GM23338 (cell line): ENCODE data around the gene VOPP1. TPM values are rescaled to one million over a fixed set of nuclear protein-coding genes. Genes with fewer than 3 reads are reported as not detected.

Experiments used
- ATAC-seq: fragments of 200-7000 bp; cut with Tn5 transposase; 3 replicates; pipeline ENCODE4 v1.9.1; 2020
- DNase-seq: peaks from one replicate; pipeline ENCODE4 v3.0.0-alpha.2; 2015; ENCODE audit warnings: low spot score
- H2AFZ ChIP-seq: fragments of 200-600 bp; sonication (generic); 2 replicates; pipeline ENCODE4 v1.8.0; 2016; ENCODE audit warnings: antibody characterized with exemption, mild to moderate bottlenecking, moderate library complexity
- H3F3A ChIP-seq: fragments of 200-600 bp; sonication (generic); replicated peaks from 2 replicates; pipeline ENCODE4 v1.8.0; 2017; ENCODE audit warnings: antibody characterized with exemption, mixed run types, low read depth
- H3K27ac ChIP-seq: fragments of 200-600 bp; sonication (generic); 2 replicates; pipeline ENCODE4 v1.6.1; 2016; ENCODE audit warnings: low read depth
- H3K27me3 ChIP-seq: fragments of 200-600 bp; sonication (generic); 2 replicates; pipeline ENCODE4 v1.8.0; 2016; ENCODE audit warnings: mild to moderate bottlenecking, mixed run types, moderate library complexity; ENCODE audit not compliant: insufficient read depth
- H3K36me3 ChIP-seq: fragments of 200-600 bp; sonication (generic); 2 replicates; pipeline ENCODE4 v1.8.0; 2016; ENCODE audit warnings: mild to moderate bottlenecking; ENCODE audit not compliant: insufficient read depth
- H3K4me1 ChIP-seq: fragments of 200-600 bp; sonication (generic); 2 replicates; pipeline ENCODE4 v1.8.0; 2016; ENCODE audit warnings: mild to moderate bottlenecking, moderate library complexity; ENCODE audit not compliant: insufficient read depth
- H3K4me2 ChIP-seq: fragments of 200-600 bp; sonication (generic); 2 replicates; pipeline ENCODE4 v1.7.1; 2017; ENCODE audit warnings: mixed run types
- H3K4me3 ChIP-seq: fragments of 200-600 bp; sonication (generic); 2 replicates; pipeline ENCODE4 v1.6.1; 2016; ENCODE audit warnings: mixed run types
- H3K79me2 ChIP-seq: fragments of 200-600 bp; sonication (generic); replicated peaks from 2 replicates; pipeline ENCODE4 v1.8.0; 2017; ENCODE audit warnings: mild to moderate bottlenecking; ENCODE audit not compliant: insufficient read depth
- H3K9me2 ChIP-seq: fragments of 200-600 bp; sonication (generic); 2 replicates; pipeline ENCODE4 v1.8.0; 2017; ENCODE audit not compliant: insufficient read depth
- H4K20me1 ChIP-seq: fragments of 200-600 bp; sonication (generic); replicated peaks from 2 replicates; pipeline ENCODE4 v1.8.0; 2017; ENCODE audit warnings: mild to moderate bottlenecking; ENCODE audit not compliant: insufficient read depth
- H3K27ac Mint-ChIP-seq: 2 replicates; pipeline ENCODE4 v1.8.0; 2020; ENCODE audit warnings: inconsistent platforms, mild to moderate bottlenecking, moderate library complexity, mixed read lengths
- H3K27me3 Mint-ChIP-seq: 3 replicates; pipeline ENCODE4 v1.8.0; 2022; ENCODE audit warnings: low read depth, mild to moderate bottlenecking, moderate library complexity, mixed read lengths, inconsistent platforms; ENCODE audit not compliant: insufficient read depth, poor library complexity
- H3K36me3 Mint-ChIP-seq: 3 replicates; pipeline ENCODE4 v1.8.0; 2021; ENCODE audit warnings: low read depth, mild to moderate bottlenecking, inconsistent platforms, moderate library complexity, mixed read lengths
- H3K4me1 Mint-ChIP-seq: 3 replicates; pipeline ENCODE4 v1.8.0; 2020; ENCODE audit warnings: mild to moderate bottlenecking, inconsistent platforms, mixed read lengths
- H3K4me3 Mint-ChIP-seq: 3 replicates; pipeline ENCODE4 v1.8.0; 2021; ENCODE audit warnings: moderate library complexity, mild to moderate bottlenecking, inconsistent platforms, mixed read lengths
- H3K9me3 Mint-ChIP-seq: 3 replicates; pipeline ENCODE4 v1.8.0; 2020; ENCODE audit warnings: moderate library complexity, mild to moderate bottlenecking, inconsistent platforms, mixed read lengths
- CREB1 ChIP-seq: fragments of 250-450 bp; sonication (Bioruptor Pico); IDR thresholded peaks from 2 replicates; pipeline ENCODE4 v1.5.0; 2020; ENCODE audit warnings: low read depth, mild to moderate bottlenecking, moderate library complexity
- EZH2phosphoT487 ChIP-seq: fragments of 200-600 bp; sonication (generic); IDR thresholded peaks from one replicate; pipeline ENCODE4 v1.8.1; 2018; ENCODE audit warnings: antibody characterized with exemption; ENCODE audit not compliant: unreplicated experiment
- POLR2AphosphoS5 ChIP-seq: IDR thresholded peaks from 2 replicates; pipeline ENCODE4 v1.6.1; 2016; ENCODE audit warnings: antibody characterized with exemption, low read depth
- REST ChIP-seq: IDR thresholded peaks from one replicate; pipeline ENCODE4 v1.6.1; 2018; ENCODE audit warnings: antibody characterized with exemption; ENCODE audit not compliant: unreplicated experiment
- ZNF114 ChIP-seq: fragments of 250-450 bp; sonication (Bioruptor Pico); IDR thresholded peaks from 2 replicates; pipeline ENCODE4 v1.5.0; 2020; ENCODE audit warnings: mild to moderate bottlenecking, moderate library complexity
- long read RNA-seq: library from polyadenylated mRNA; unstranded; transcript quantifications from one replicate; pipeline ENCODE4 v2.0.0, GENCODE V29; 2020; ENCODE audit not compliant: unreplicated experiment
- polyA plus RNA-seq: library from polyadenylated mRNA; unstranded; fragments of >200 nt; fragmentation: Nextera tagmentation; extraction: Ambion mirVana; gene quantifications from 2 replicates; pipeline ENCODE4 v1.2.1, GENCODE V29; 2016
- total RNA-seq: library from RNA; depleted of rRNA; stranded (reverse); fragments of >200 nt; shearing (Covaris generic); gene quantifications from 2 replicates; pipeline ENCODE4 v1.2.3, GENCODE V29; 2014; rRNA removed
- TF ChIP-seq, protein P1 (sequence below): IDR thresholded peaks from 2 replicates; pipeline ENCODE4 v1.6.1; 2016; ENCODE audit warnings: antibody characterized with exemption
- TF ChIP-seq, protein P2 (sequence below), 2 experiments: fragments of 200-600 bp in 1 of 2; sonication (generic) in 1 of 2; conservative IDR thresholded peaks; 2 replicates each; pipeline versions ENCODE4 v1.5.1 to v1.6.1; 2016 to 2017; ENCODE audit warnings: antibody characterized with exemption in 2 of 2, low read depth in 2 of 2, mild to moderate bottlenecking in 2 of 2, moderate library complexity in 1 of 2

VOPP1 gene
- total RNA-seq (71.0 and 73.7 TPM in 2 replicates), polyA plus RNA-seq (26.2 and 28.2 TPM in 2 replicates)
- long read RNA-seq, transcript VOPP1-201 (5 exons, 2,962 nt), result major isoform, 27 of 34 reads
- long read RNA-seq, partial matches to known transcripts, result 0 of 34 reads
- long read RNA-seq, other reads (novel, unspliced or antisense), result 7 of 34 reads

DNA sequence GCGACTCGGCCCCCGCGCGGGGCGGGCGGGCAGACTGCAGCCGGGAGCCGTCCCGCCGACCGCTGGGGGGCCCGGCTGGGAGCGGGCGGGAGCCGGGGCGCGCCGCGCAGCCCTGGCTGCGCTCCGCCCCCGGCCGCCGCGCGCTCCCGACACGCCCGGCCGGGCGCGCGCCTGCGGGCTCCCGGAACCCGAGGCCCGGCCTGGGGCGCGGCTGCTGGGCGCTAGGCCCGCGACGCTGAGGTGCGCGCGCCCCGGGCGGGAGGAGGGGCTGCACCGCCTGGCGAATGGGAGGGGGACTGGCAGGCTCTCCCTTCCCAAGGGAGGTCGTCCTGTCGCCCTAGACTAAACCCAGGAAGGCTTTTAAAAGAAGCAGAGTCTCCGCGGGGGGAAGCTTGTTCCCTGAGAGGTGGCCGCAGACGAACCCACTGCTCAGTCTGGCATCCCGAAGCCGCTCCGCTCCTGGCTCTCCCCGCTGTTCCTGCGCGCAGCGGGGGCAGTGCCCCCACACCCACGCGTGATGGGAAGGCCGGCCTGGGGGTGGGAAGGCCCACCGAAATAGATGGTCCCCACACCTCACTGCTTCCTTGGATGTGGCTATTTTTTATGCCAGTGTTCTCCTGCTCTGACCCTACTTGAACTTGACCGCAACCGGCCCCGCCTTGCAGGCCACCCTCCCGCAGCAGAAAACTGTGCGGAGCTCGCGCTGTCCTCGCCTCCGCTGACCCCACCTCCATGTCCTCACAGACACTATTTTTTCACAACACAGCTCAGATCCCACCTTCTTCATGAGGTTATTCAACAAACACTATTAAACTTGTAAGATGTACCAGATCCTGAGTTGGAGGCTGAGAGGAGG lies at the start of gene VOPP1:
VOPP1 (minus strand) TSS at position 125 of the 856 bp plus-strand sequence. CDS start 178 bp downstream, outside the sequence.
- H4K20me1 ChIP-seq, result 0 out of 2 replicates have a peak, but pooled peaks cover 12% of the 10 kb centered on the region
- peaks cover 21% of the 10 kb centered on the region for H3K27me3 ChIP-seq
- TF ChIP-seq EZH2phosphoT487, result no peak
- TF ChIP-seq, protein P1, sequence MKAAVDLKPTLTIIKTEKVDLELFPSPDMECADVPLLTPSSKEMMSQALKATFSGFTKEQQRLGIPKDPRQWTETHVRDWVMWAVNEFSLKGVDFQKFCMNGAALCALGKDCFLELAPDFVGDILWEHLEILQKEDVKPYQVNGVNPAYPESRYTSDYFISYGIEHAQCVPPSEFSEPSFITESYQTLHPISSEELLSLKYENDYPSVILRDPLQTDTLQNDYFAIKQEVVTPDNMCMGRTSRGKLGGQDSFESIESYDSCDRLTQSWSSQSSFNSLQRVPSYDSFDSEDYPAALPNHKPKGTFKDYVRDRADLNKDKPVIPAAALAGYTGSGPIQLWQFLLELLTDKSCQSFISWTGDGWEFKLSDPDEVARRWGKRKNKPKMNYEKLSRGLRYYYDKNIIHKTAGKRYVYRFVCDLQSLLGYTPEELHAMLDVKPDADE, result no peak
- no peak for TF ChIP-seq POLR2AphosphoS5
- no peak for TF ChIP-seq ZNF114 (CRISPR knock-in tag)
- no peak for TF ChIP-seq CREB1 (CRISPR knock-in tag)
- TF ChIP-seq, protein P2, sequence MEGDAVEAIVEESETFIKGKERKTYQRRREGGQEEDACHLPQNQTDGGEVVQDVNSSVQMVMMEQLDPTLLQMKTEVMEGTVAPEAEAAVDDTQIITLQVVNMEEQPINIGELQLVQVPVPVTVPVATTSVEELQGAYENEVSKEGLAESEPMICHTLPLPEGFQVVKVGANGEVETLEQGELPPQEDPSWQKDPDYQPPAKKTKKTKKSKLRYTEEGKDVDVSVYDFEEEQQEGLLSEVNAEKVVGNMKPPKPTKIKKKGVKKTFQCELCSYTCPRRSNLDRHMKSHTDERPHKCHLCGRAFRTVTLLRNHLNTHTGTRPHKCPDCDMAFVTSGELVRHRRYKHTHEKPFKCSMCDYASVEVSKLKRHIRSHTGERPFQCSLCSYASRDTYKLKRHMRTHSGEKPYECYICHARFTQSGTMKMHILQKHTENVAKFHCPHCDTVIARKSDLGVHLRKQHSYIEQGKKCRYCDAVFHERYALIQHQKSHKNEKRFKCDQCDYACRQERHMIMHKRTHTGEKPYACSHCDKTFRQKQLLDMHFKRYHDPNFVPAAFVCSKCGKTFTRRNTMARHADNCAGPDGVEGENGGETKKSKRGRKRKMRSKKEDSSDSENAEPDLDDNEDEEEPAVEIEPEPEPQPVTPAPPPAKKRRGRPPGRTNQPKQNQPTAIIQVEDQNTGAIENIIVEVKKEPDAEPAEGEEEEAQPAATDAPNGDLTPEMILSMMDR (conservative IDR thresholded peaks at IDR 0.05; ENCODE audit: low read depth in 2 of 2), result no peak
- TF ChIP-seq REST, result no peak
- Mint-ChIP-seq H3K27me3 (peaks cover 25% of the 10 kb centered on the region), H3K9me3 (no peaks in the 10 kb centered on the region), H3K27ac (peak within 1 kb of the TSS; percentile 89), H3K4me1 (peaks cover 49% of the 10 kb centered on the region), H3K36me3 (peaks cover 6% of the 10 kb centered on the region), H3K4me3 (peak within 1 kb of the TSS; percentile 92)
- peak within 1 kb of the TSS; percentile 99 for H2AFZ ChIP-seq
- H3K9me2 ChIP-seq, result no peaks in the 10 kb centered on the region
- peak within 1 kb of the TSS; percentile 78 for H3K27ac ChIP-seq
- peak within 1 kb of the TSS; percentile 93 for H3K4me3 ChIP-seq
- H3F3A ChIP-seq, result peaks cover 4% of the 10 kb centered on the region
- H3K79me2 ChIP-seq, result peaks cover 44% of the 10 kb centered on the region
- H3K4me1 ChIP-seq, result peaks cover 52% of the 10 kb centered on the region
- H3K4me2 ChIP-seq, result peak within 1 kb of the TSS; percentile 89
- ATAC-seq (peak; percentile 62), DNase-seq (peak; percentile 89)
- no peaks in the 10 kb centered on the region for H3K36me3 ChIP-seq
